Colonic mucosa (tissue), 4 donors: ENCODE measurements around the gene OR10H2. TPM values are rescaled to one million over a fixed set of nuclear protein-coding genes. Genes with fewer than 3 reads are reported as not detected.

Experiments used
- DNase-seq: peaks from one replicate; pipeline ENCODE4 v3.0.0-alpha.2; 2020
- H3K27ac ChIP-seq: fragments of 200-600 bp; one replicate; pipeline ENCODE4 v1.8.0; 2021
- H3K27me3 ChIP-seq: fragments of 200-600 bp; one replicate; pipeline ENCODE4 v1.8.0; 2021
- H3K36me3 ChIP-seq: fragments of 200-600 bp; one replicate; pipeline ENCODE4 v1.8.0; 2021
- H3K4me1 ChIP-seq: fragments of 200-600 bp; one replicate; pipeline ENCODE4 v1.8.0; 2021; ENCODE audit warnings: mild to moderate bottlenecking
- H3K4me3 ChIP-seq: fragments of 200-600 bp; one replicate; pipeline ENCODE4 v1.8.0; 2021
- H3K9ac ChIP-seq, 2 donors: one replicate each; pipeline ENCODE4 v1.7.0; 2013; ENCODE audit warnings: control low read depth in 2 of 2, low read depth in 2 of 2, low read length in 2 of 2
- H3K9me3 ChIP-seq: fragments of 200-600 bp; one replicate; pipeline ENCODE4 v1.8.0; 2021
- intact Hi-C: fragments of 100-400 bp; cut with DNase I; formaldehyde crosslinking; loops from one replicate; pipeline ENCODE4 v1.14.1; 2022
- total RNA-seq, 2 donors: library from RNA; stranded (reverse); fragmentation: NEBNext Ultra II Directional in 1 of 2; extraction: Animal tissue kit (Norgen Biotek cat#: 25700) in 1 of 2; gene quantifications; one replicate each; pipeline ENCODE4 v1.2.1, GENCODE V29; 2021
- TF ChIP-seq, protein P1 (sequence below): fragments of 200-600 bp; IDR thresholded peaks from one replicate; pipeline ENCODE4 v1.8.0; 2022; ENCODE audit warnings: antibody characterized with exemption, mild to moderate bottlenecking
- donor health status: healthy.
- donor health status: DM: no; HTN: no; CAD: no.
- donor health status: DM: no; HTN: no; CAD: no.

Gene OR10H2
- total RNA-seq, 2 donors from 2014 or later = not detected

DNA sequence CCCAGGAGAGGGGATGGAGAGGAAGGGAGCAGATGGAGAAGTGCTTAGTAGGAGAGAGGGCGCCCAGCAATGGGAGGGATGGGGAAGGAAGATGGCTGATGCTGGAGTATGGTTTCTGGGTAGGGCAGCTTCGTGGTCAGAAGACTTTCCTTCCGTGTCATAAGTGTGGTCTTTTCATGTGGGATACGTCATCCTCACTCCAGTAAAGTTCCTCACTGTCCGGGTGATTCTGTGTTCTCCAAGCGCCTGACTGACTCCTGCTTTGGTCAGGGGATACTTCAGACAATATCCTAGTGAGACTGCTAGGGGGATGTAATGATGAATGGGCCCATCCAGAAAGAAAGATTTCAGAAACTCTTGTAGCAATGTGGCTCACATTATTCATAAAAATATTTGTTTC lies 6.1 kb downstream of the OR10H2 start:
- Histone ChIP-seq H3K27me3 (no peaks in the 10 kb centered on the region), H3K9ac (no peak overlapping the region), H3K36me3 (no peaks in the 10 kb centered on the region), H3K4me3 (no peak overlapping the region), H3K27ac (no peak overlapping the region), H3K4me1 (no peaks in the 10 kb centered on the region), H3K9me3 (no peaks in the 10 kb centered on the region)
- no peak for DNase-seq
- TF ChIP-seq, protein P1, sequence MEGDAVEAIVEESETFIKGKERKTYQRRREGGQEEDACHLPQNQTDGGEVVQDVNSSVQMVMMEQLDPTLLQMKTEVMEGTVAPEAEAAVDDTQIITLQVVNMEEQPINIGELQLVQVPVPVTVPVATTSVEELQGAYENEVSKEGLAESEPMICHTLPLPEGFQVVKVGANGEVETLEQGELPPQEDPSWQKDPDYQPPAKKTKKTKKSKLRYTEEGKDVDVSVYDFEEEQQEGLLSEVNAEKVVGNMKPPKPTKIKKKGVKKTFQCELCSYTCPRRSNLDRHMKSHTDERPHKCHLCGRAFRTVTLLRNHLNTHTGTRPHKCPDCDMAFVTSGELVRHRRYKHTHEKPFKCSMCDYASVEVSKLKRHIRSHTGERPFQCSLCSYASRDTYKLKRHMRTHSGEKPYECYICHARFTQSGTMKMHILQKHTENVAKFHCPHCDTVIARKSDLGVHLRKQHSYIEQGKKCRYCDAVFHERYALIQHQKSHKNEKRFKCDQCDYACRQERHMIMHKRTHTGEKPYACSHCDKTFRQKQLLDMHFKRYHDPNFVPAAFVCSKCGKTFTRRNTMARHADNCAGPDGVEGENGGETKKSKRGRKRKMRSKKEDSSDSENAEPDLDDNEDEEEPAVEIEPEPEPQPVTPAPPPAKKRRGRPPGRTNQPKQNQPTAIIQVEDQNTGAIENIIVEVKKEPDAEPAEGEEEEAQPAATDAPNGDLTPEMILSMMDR = no peak
- intact Hi-C loops = no loop called here

DNA sequence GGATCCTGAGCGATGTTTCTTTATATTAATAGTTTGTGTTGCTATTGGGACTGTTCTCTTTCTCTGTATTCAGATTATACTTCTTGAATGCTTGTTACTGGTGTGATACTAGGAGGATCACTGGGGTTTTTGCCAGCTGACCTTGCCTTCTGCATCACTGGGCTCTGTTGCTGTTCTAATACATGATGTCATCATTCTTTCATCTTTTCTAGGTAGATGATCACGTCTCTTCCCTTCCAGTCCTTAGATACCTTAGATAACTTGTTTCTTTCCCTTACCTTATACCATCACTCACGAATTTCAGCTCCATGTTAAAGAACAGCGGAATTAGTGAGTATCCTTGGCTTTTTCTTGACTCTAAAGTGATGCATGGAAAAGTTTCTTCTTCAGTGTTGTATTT lies 9.9 kb downstream of the OR10H2 start, which contains the start of gene OR10H3:
OR10H3 (plus strand) TSS at position 264 of the 400 bp plus-strand sequence. CDS start 3,408 bp downstream, outside the sequence.
- Histone ChIP-seq H3K4me3 (no peak within 1 kb of the TSS), H3K27ac (no peak within 1 kb of the TSS), H3K4me1 (no peaks in the 10 kb centered on the region), H3K9me3 (no peaks in the 10 kb centered on the region), H3K27me3 (no peaks in the 10 kb centered on the region), H3K9ac (no peak within 1 kb of the TSS), H3K36me3 (no peaks in the 10 kb centered on the region)
- TF ChIP-seq, protein P1 = no peak
- no peak for DNase-seq
- intact Hi-C loops = no loop called here

DNA sequence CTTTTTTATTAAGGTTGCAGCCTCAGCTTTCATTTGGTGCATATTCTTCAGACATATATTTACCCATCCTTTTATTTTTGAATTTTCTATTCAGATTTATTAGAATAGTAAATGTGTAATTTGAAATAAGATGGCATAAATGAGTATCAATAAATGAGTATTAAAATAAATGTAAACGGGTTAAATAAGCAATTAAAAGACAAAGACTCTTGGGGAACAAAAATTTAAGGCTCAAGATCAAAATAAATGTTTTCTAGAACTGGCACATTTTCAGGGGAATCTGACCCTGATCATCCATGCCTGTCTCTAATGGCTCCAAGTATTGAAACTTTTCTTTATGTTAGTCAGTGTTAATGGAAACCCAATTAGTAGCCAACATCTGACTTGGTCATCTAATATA lies 13.0 kb downstream of the OR10H2 start:
- Histone ChIP-seq H3K4me1 (no peaks in the 10 kb centered on the region), H3K27me3 (no peaks in the 10 kb centered on the region), H3K27ac (no peak overlapping the region), H3K4me3 (no peak overlapping the region), H3K9ac (no peak overlapping the region), H3K9me3 (no peaks in the 10 kb centered on the region), H3K36me3 (no peaks in the 10 kb centered on the region)
- DNase-seq = no peak
- intact Hi-C loops = no loop called here
- TF ChIP-seq, protein P1 = no peak

GRCh38 chr19:15748239-15748638 lies 20.4 kb downstream of the OR10H2 start:
- H3K36me3 ChIP-seq = no peaks in the 10 kb centered on the region
- no peak overlapping the region for H3K4me3 ChIP-seq
- H3K27ac ChIP-seq = no peak overlapping the region
- H3K27me3 ChIP-seq = no peaks in the 10 kb centered on the region
- DNase-seq = no peak
- no peaks in the 10 kb centered on the region for H3K9me3 ChIP-seq
- TF ChIP-seq, protein P1 = no peak
- H3K9ac ChIP-seq = no peak overlapping the region
- H3K4me1 ChIP-seq = no peaks in the 10 kb centered on the region
- intact Hi-C loops = no loop called here

DNA sequence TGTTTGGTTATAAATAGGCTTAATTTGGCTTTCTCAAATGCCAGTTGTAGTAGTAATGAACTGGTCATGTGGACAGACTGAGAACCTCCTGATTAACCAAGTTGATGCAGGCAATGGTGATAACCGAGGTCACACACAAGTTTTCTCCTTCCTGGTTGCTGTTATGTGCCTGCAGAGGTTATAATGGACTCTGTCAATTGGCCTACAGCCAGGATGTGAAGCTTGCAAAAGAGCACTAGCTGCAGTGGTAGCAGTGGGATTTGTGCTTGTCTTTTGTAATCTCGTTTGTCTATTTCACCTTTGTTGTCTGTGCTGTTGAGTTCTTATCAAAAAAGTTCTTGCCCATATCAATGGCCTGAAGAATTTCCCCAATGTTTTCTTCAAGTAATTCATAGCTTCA lies 30.6 kb downstream of the OR10H2 start:
- H3K9me3 ChIP-seq = no peaks in the 10 kb centered on the region
- no peak for DNase-seq
- no peak overlapping the region for H3K4me3 ChIP-seq
- H3K36me3 ChIP-seq = no peaks in the 10 kb centered on the region
- H3K4me1 ChIP-seq = no peaks in the 10 kb centered on the region
- intact Hi-C loops = no loop called here
- TF ChIP-seq, protein P1 = no peak
- no peak overlapping the region for H3K27ac ChIP-seq
- no peaks in the 10 kb centered on the region for H3K27me3 ChIP-seq
- H3K9ac ChIP-seq = no peak overlapping the region
